MG63 (cell line): Measurements from ENCODE around the gene TMEM247. TPM values are rescaled to one million over a fixed set of nuclear protein-coding genes. Genes with fewer than 3 reads are reported as not detected.

Experiments
- DNase-seq: peaks from one replicate; pipeline ENCODE4 v3.0.0-alpha.2; 2020
- H3K27me3 ChIP-seq: fragments of 250-450 bp; sonication (Bioruptor Pico); 2 replicates; pipeline ENCODE4 v1.5.1; 2020; ENCODE audit warnings: mild to moderate bottlenecking, moderate library complexity
- H3K36me3 ChIP-seq: fragments of 250-450 bp; sonication (Bioruptor Pico); 2 replicates; pipeline ENCODE4 v1.5.1; 2020; ENCODE audit warnings: mild to moderate bottlenecking, moderate library complexity
- H3K4me3 ChIP-seq: fragments of 250-450 bp; sonication (Bioruptor Pico); 2 replicates; pipeline ENCODE4 v1.5.1; 2020; ENCODE audit warnings: mild to moderate bottlenecking, moderate library complexity
- H3K9me3 ChIP-seq: fragments of 250-450 bp; sonication (Bioruptor Pico); 2 replicates; pipeline ENCODE4 v1.5.1; 2020; ENCODE audit warnings: mild to moderate bottlenecking, moderate library complexity
- total RNA-seq: library from RNA; depleted of rRNA; stranded (reverse); fragments of >200 nt; shearing (Covaris generic); gene quantifications from 2 replicates; pipeline ENCODE4 v1.2.3, GENCODE V29; 2014; ENCODE audit warnings: low replicate concordance; rRNA removed

Gene TMEM247
- total RNA-seq = not detected in 2 replicates

DNA sequence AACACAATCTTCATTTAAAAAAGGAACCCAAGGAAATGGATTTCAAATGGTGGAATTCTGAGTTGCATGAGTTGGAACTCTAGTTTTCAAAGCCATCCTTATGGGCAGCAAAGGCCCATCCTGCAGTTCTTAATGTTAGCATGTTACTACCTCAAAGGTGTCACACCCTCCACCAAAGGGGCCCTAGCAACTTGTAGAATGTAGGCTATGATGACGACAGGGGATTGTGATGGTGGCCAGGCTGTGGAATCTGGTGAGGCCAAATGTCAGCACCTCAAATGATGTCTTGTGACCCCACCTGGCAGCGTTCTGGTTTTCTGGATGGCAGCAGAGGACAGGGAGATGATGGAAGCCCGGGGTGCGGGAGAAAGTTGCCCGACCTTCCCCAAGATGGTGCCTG lies at the start of gene TMEM247:
Gene TMEM247 (plus strand): TSS at position 301 of the 400 bp plus-strand sequence.
- Histone ChIP-seq H3K27me3 (no peaks in the 10 kb centered on the region), H3K36me3 (no peaks in the 10 kb centered on the region), H3K4me3 (no peak within 1 kb of the TSS), H3K9me3 (no peaks in the 10 kb centered on the region; the same call in 1 of the 2 replicates)
- DNase-seq = no peak

DNA sequence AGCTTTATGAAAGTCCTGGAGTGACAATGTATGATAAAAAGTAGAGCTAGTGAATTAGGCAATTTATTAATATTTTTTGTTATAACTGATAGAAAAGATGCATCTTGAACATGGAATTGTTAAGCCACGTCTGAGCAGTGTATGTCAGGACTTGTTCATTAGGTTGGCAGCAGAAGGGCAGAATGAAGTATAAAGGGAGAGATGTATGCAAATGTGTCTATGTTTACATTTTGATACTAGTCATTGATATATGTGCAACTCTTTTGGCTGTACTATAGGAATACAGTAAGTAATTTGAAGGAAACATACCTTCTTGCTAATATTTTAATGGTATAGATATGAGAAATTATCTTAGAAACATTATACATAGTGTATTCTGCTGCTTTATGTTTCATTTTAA lies 49.0 kb upstream of the TMEM247 start:
- Histone ChIP-seq H3K27me3 (no peaks in the 10 kb centered on the region), H3K9me3 (peaks cover 8% of the 10 kb centered on the region), H3K36me3 (no peaks in the 10 kb centered on the region), H3K4me3 (no peak overlapping the region)
- no peak for DNase-seq

DNA sequence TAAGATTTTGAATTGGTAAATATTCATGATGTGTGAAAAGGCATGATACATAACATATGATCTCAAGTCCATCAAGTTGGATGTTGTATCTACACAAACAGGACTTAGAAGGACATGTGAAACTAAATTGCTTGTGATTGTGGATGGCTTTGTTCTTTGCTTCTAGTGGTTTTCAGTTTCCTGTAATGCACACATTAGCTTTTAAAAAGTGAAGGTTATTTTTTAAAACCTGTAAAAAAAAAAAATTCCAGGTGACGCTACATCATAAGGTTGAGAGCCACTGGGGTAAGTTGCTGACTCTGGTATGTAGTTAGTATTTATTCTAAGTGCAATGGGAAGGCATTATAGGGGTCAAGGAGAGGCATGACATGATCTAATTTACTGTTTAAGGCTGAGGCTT lies 48.4 kb upstream of the TMEM247 start:
- Histone ChIP-seq H3K9me3 (peaks cover 8% of the 10 kb centered on the region), H3K27me3 (no peaks in the 10 kb centered on the region), H3K36me3 (no peaks in the 10 kb centered on the region), H3K4me3 (no peak overlapping the region)
- no peak for DNase-seq

DNA sequence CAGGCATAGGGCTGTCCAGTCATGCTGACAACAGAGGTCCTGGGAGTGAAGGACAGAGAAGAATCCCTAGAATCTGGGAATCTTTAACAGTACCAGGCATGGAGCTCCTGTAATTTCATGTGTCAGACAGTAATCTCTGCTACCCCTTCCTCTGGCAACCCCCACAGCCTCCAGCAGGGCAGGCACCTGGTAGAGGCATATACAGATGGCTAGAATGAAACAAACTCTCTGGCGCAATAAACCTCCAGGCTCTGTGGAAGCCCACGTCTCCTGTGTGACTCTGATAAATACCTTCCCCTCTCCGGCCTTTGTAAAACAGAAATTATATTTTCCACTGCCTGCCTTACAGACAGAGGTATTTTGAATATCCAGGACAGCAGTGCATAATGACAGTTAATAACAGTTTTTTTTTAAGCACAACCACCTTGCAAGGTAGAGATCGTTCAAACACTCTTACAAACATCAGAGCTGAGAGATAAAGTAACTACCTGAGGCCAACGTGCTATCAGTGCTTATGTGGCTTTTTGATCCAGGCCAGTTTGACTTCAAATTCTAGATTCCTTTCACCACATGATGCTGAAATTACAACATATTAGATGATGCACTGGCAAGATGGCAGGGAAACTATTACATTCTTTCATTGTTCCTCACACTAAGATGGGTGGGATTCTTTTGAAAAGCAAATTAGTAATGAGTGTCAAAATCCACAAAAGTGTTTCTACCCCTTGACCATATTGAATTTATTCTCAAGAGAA lies 47.7 kb upstream of the TMEM247 start:
- Histone ChIP-seq H3K36me3 (no peaks in the 10 kb centered on the region), H3K27me3 (no peaks in the 10 kb centered on the region), H3K4me3 (no peak overlapping the region), H3K9me3 (peaks cover 8% of the 10 kb centered on the region)
- no peak for DNase-seq

DNA sequence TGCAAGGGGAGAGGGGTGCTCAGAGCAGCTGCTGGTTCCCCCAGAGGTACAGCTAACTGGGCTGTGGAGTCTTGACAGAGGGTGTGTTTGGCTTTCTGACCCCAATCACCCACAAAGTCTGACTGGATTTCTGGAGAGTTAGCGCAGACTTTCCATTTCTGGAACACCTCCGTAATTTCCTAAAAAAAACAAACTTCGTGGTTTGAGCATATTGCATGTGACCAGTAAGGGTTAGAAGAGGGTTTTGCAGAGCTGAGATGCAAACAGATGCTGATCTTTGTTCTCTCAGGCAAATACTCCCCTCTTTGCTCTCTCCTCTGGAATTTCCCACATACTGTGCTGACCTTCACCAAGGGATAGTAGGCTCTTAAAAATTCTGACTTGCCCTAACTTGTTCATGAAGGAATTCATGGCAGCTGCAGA lies 44.5 kb upstream of the TMEM247 start:
- H3K36me3 ChIP-seq = no peaks in the 10 kb centered on the region
- H3K27me3 ChIP-seq = no peaks in the 10 kb centered on the region
- DNase-seq = peak; percentile 22
- no peak overlapping the region for H3K4me3 ChIP-seq
- H3K9me3 ChIP-seq = 0 out of 2 replicates have a peak, but pooled peaks cover 2% of the 10 kb centered on the region

DNA sequence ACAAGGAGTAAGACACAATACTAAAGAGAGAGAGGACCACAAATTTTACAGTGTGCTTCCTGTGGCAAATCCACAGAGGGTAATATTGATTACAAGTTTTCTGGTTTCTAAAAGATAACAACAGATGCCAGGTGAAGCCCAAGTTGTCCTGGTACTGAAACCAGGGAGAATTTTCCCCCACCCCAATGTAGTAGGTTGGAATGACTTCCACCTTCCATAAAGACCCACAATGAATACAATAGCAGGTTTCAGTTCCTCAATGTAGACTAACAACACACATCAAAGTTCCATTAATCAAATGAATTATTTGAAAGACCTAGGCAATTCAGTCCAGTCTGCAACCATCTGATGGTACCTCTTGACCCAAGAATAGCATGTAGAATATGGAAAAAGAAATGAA lies 44.0 kb upstream of the TMEM247 start:
- Histone ChIP-seq H3K27me3 (no peaks in the 10 kb centered on the region), H3K9me3 (0 out of 2 replicates have a peak, but pooled peaks cover 2% of the 10 kb centered on the region), H3K4me3 (no peak overlapping the region), H3K36me3 (no peaks in the 10 kb centered on the region)
- DNase-seq = no peak

DNA sequence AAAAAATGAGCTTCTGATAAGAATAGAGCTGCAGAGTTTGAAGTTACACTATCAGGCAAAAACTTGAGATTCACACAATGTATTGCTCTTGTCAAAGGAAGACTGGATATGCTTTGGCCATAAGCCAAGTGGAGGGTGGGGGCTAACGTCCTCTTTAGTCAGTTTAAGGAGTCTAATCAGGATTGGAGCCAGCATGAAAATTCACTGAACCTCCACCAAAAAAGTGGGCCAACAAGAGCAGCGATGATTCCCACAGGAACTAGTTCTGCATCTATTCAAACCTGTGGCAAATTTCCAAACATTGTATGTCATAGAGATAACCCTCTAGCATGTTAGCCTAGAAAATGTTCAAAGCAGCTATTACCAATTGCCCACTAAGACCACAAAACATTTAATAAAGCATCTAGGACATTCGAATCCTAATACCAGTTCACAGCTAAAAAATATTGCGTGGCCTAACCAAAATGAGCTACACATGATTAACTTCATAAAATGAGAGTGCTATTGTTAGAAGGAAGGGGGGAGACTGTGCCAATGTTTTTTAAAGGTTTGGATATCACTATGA lies 43.5 kb upstream of the TMEM247 start:
- no peak overlapping the region for H3K4me3 ChIP-seq

DNA sequence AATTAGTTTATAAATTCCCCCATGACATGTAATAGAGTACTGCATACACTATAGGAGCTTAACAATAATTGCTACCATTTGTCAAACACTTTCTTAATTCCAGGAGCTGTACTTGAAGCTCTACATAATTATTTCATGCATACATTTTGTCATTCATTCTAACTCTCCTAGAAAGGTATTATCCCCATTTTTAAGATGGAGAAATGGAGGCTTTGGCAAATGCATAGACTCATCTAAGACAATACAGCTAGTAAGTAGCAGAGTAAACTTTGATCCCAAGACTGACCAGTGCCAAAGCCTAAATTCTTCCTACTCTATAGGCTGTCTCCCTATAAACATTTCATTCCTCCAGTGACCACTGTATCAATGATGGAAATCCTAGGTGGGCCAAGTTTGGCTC lies 42.6 kb upstream of the TMEM247 start:
- Histone ChIP-seq H3K36me3 (no peaks in the 10 kb centered on the region), H3K4me3 (no peak overlapping the region), H3K9me3 (0 out of 2 replicates have a peak, but pooled peaks cover 2% of the 10 kb centered on the region), H3K27me3 (no peaks in the 10 kb centered on the region)
- DNase-seq = no peak

More for the DNA sequence above, 43.5 kb upstream of the TMEM247 start:
- H3K9me3 ChIP-seq = 0 out of 2 replicates have a peak, but pooled peaks cover 2% of the 10 kb centered on the region
- H3K27me3 ChIP-seq = no peaks in the 10 kb centered on the region
- no peak for DNase-seq
- H3K36me3 ChIP-seq = no peaks in the 10 kb centered on the region

DNA sequence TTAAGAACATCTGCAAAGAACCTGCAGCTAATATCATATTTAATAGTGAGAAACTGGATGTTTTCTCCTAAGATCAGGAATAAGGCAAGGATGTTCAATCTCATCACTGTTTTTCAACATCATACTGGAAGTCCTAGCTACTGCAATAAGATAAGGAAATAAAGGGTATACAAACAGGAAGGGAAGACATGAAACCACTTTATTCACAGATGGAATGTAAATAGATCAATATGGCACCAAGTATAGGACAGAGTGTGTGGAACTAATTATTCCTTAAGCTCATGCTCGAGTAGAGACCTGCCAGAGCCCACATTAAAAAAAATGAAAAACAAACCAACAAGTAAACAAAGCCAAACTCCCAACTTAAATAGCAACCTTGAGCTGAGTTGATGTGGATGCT lies 41.3 kb upstream of the TMEM247 start:
- no peak for DNase-seq
- Histone ChIP-seq H3K36me3 (no peaks in the 10 kb centered on the region), H3K4me3 (no peak overlapping the region), H3K9me3 (no peaks in the 10 kb centered on the region), H3K27me3 (no peaks in the 10 kb centered on the region)

DNA sequence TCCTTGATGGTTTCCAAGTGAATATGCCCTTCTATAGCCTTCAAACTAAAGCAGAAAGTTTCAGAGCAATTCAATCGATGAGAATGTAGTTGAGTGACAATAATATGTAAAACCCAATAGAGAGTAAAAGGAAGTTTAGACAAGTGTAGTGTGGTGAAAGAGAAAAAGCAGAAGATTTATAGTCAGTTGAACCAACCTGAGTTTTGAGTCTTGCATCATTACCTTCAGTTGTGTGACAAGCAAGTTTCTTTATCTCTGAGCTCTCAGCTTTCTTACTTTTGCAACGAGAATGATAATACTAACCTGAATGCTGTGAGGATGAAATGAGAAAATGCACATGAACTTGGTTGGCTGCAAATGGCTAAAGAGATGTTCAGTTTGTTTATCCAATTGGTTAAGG lies 40.6 kb upstream of the TMEM247 start:
- H3K36me3 ChIP-seq = no peaks in the 10 kb centered on the region
- DNase-seq = no peak
- no peak overlapping the region for H3K4me3 ChIP-seq
- H3K9me3 ChIP-seq = no peaks in the 10 kb centered on the region
- no peaks in the 10 kb centered on the region for H3K27me3 ChIP-seq

DNA sequence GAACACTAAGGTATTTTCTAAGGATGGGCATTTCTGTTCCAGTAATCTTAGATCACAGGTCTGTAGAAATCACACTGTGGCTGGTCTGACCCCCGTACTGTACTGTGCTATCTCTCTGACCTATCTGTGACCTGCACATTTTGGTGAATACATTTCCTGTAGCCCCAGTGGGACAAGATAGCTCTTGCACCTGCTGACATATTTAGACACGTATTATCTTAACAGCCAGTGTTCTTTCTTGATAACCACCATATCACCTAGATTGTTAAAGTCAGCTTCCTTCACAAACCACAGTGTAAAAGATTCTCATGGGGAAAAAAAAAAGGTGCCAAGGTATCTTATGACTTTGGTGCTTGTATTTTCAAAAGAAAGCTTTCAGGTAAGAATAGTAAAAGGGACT lies 39.8 kb upstream of the TMEM247 start:
- Histone ChIP-seq H3K27me3 (no peaks in the 10 kb centered on the region), H3K36me3 (no peaks in the 10 kb centered on the region), H3K4me3 (no peak overlapping the region), H3K9me3 (no peaks in the 10 kb centered on the region)
- DNase-seq = no peak

DNA sequence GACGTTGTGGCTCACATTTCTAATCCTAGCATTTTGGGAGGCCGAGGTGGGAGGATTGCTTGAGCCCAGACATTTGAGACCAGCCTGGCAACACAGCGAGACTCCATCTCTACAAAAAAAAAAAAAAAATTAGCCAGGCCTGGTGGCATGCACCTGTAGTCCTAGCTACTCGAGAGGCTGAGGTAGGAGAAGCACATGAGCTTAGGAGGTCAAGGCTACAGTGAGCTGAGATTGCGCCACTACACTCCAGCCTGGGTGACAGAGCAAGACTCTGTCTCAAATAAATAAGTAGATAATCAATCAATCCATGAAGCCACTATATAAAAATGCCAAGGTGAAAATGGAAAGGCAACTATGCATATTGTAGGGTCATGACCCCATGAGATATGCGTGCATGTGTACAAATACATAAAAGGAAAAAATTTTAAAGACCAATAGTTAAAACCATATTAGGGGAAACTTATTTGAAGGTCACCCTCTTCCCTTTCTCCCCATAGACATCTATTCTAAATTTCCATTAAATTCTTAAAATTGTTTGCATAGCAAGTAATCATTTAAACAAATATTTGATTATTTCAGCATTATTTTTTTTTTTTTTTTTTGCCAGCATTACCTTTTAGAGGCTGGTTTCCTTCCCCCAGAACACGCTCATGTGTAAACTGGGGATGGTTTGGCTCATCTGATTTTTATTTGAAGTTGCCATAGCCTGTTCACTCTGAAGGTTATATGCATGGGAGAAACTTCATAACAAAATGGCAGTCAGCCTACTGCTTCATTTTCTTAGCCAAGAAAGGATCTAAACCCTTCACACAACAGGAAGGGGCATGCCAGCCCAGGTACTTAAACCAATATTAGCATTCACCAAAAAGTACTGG lies 37.3 kb upstream of the TMEM247 start:
- Histone ChIP-seq H3K9me3 (peaks cover 10% of the 10 kb centered on the region), H3K4me3 (no peak overlapping the region), H3K27me3 (no peaks in the 10 kb centered on the region), H3K36me3 (no peaks in the 10 kb centered on the region)
- no peak for DNase-seq

DNA sequence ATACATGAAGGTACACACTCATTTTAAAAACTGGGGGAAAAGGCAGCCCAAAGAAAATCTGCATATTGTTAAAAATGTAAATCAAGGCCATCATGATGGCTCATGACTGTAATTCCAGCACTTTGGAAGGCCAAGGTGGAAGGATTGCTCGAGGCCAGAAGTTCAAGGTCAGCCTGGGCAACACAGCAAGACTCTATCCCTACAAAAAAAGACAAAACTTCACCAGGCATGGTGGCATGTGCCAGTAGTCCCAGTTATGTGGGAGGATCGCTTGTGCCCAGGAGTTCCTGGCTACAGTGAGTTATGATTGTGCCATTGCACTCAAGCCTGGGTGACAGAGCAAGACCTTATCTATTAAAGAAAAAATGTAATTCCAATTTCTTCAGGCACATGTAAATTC lies 34.6 kb upstream of the TMEM247 start:
- Histone ChIP-seq H3K27me3 (no peaks in the 10 kb centered on the region), H3K4me3 (no peak overlapping the region), H3K9me3 (peaks cover 10% of the 10 kb centered on the region), H3K36me3 (no peaks in the 10 kb centered on the region)
- no peak for DNase-seq

DNA sequence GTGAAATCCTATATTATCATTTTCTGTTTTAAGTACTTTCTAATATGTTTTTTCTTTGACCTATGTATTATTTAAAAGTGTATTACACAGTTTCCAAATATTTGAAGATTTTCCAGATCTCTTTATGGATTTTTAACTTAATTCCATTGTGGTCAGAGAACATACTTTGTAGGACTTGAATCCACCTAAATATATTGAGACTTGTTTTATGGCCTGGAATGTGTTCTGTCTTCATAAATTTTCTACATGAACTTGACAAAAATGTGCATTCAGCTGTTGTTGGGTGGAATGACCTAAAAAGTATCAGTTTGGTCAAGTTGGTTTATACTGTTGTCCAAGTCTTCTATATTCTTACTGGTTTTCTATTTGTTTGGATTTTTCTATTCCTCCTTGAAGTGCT lies 33.8 kb upstream of the TMEM247 start:
- Histone ChIP-seq H3K4me3 (no peak overlapping the region), H3K9me3 (peaks cover 10% of the 10 kb centered on the region), H3K27me3 (no peaks in the 10 kb centered on the region), H3K36me3 (no peaks in the 10 kb centered on the region)
- DNase-seq = no peak

DNA sequence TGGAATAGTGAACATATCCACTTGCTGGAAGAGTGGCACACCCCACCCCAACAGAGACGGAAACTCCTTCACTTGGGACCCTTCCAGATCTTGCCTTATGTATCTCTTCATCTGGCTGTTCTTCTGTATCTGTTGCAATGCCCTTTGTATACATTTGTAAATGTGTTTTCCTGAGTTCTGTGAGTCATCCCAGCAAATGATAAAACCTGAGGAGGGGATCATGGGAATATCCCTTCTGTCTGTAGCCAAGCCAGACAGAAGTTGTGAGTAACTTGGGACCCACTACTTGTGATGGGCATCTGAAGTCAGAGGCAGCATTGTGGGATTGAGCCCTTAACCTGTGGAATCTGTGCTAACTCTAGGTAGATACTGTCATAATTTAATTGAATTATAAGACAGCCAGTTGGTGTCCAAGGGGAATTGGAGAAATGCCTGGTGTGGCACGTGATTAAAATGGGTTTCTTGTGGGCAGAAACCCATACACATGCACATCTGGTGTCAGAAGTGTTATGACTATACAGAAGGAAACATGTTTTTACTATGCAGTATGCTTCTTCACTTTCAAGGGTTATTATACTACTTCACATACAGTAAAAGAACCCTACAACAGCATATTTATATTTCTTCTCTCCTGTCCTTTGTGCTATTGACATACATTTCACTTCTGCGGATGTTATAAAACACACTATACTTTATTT lies 32.3 kb upstream of the TMEM247 start:
- Histone ChIP-seq H3K36me3 (no peaks in the 10 kb centered on the region), H3K9me3 (peaks cover 10% of the 10 kb centered on the region), H3K4me3 (no peak overlapping the region), H3K27me3 (no peaks in the 10 kb centered on the region)
- DNase-seq = no peak

DNA sequence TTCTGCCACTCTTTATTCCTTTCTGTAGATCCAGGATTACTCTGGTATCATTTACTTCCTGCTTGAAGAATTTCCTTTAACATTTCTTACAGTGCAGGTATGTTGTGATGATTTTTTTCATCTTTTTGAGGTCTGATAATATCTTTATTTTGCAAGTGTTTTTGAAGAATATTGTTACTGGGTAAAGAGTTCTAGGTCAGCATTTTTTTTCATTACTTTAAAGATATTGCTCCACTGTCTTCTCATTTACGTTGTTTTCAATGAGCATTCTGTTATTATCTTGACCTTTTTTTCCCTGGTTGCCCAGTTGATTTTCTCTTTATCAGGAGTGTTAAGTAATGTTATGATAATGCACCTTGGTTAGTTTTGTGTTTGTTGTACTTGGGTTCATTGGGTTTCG lies 31.7 kb upstream of the TMEM247 start:
- H3K36me3 ChIP-seq = no peaks in the 10 kb centered on the region
- peaks cover 10% of the 10 kb centered on the region for H3K9me3 ChIP-seq
- H3K4me3 ChIP-seq = no peak overlapping the region
- DNase-seq = no peak
- no peaks in the 10 kb centered on the region for H3K27me3 ChIP-seq

DNA sequence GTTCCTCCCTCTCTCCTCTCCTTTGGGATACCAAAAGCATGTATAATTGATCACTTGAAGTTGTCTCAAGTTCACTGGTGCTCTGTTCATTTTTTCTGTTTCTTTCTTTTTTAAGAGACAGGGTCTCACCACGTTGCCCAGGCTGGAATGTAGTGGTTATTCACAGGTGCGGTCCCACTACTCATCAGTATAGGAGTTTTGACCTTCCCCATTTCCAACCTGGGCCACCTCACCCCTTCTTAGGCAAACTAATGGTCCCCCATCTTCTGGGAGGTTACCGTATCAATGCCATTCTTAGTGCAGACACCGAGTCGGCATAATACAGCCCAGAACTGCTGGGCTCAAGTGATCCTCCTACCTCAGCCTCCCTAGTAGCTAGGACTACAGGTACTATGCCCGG lies 31.3 kb upstream of the TMEM247 start:
- peaks cover 10% of the 10 kb centered on the region for H3K9me3 ChIP-seq
- H3K27me3 ChIP-seq = no peaks in the 10 kb centered on the region
- no peaks in the 10 kb centered on the region for H3K36me3 ChIP-seq
- H3K4me3 ChIP-seq = no peak overlapping the region
- no peak for DNase-seq
